CD4-positive, alpha-beta memory T cell (primary cell): ENCODE data around the gene CAB39L. TPM values are rescaled to one million over a fixed set of nuclear protein-coding genes. Genes with fewer than 3 reads are reported as not detected.

Experiments used
- CTCF ChIA-PET: fragments of 350-600 bp; sonication (Branson Sonifier 250); formaldehyde crosslinking; loops from one replicate; lab custom pipeline; 2021; ENCODE audit warnings: inconsistent platforms; ENCODE audit not compliant: partially characterized antibody; lab: Charles Lee
- POLR2A ChIA-PET: fragments of 350-600 bp; sonication (Branson Sonifier 250); formaldehyde crosslinking; loops from one replicate; lab custom pipeline; 2021; ENCODE audit not compliant: partially characterized antibody; lab: Charles Lee
- DNase-seq, 5 donors: peaks; one replicate each; pipeline versions ENCODE4 v3.0.0 to v3.0.0-alpha.2; 2020 to 2022; ENCODE audit warnings: mixed read lengths in 1 of 5
- H3K27ac ChIP-seq: one replicate; pipeline ENCODE4 v1.7.0; 2013; ENCODE audit warnings: low read depth, low read length
- H3K27me3 ChIP-seq: 2 replicates; pipeline ENCODE4 v1.7.0; 2013; ENCODE audit warnings: mild to moderate bottlenecking, low read length, moderate library complexity; ENCODE audit not compliant: insufficient read depth
- H3K36me3 ChIP-seq: 2 replicates; pipeline ENCODE4 v1.7.0; 2013; ENCODE audit warnings: mild to moderate bottlenecking, low read length, moderate library complexity; ENCODE audit not compliant: insufficient read depth
- H3K4me1 ChIP-seq: 2 replicates; pipeline ENCODE4 v1.7.0; 2013; ENCODE audit warnings: mild to moderate bottlenecking, low read length, moderate library complexity; ENCODE audit not compliant: insufficient read depth
- H3K4me3 ChIP-seq, 2 donors: one replicate each; pipeline ENCODE4 v1.7.0; 2013; ENCODE audit warnings: low read length in 2 of 2, mild to moderate bottlenecking in 1 of 2
- H3K9me3 ChIP-seq, 2 donors: one replicate each; pipeline ENCODE4 v1.7.0; 2013; ENCODE audit warnings: low read length in 2 of 2, control low read depth in 1 of 2; ENCODE audit not compliant: control insufficient read depth in 1 of 2
- H3K27ac Mint-ChIP-seq, 7 donors: one replicate each; pipeline ENCODE4 v1.8.0; 2020 to 2021; ENCODE audit warnings: mixed read lengths in 7 of 7, mild to moderate bottlenecking in 6 of 7, inconsistent platforms in 3 of 7, moderate library complexity in 3 of 7
- H3K27me3 Mint-ChIP-seq, 2 donors: one replicate each; pipeline ENCODE4 v1.8.0; 2020 to 2021; ENCODE audit warnings: mixed read lengths in 2 of 2
- H3K36me3 Mint-ChIP-seq, 2 donors: one replicate each; pipeline ENCODE4 v1.8.0; 2020 to 2021; ENCODE audit warnings: mixed read lengths in 2 of 2, inconsistent platforms in 1 of 2, mild to moderate bottlenecking in 1 of 2
- H3K4me1 Mint-ChIP-seq, 4 donors: one replicate each; pipeline ENCODE4 v1.8.0; 2020 to 2021; ENCODE audit warnings: mixed read lengths in 4 of 4, mild to moderate bottlenecking in 1 of 4
- H3K4me3 Mint-ChIP-seq, 8 donors: one replicate each; pipeline ENCODE4 v1.8.0; 2020 to 2021; ENCODE audit warnings: mixed read lengths in 8 of 8, mild to moderate bottlenecking in 7 of 8, moderate library complexity in 6 of 8, inconsistent platforms in 3 of 8
- H3K9me3 Mint-ChIP-seq, 8 donors: one replicate each; pipeline ENCODE4 v1.8.0; 2020 to 2021; ENCODE audit warnings: mixed read lengths in 8 of 8, mild to moderate bottlenecking in 5 of 8, inconsistent platforms in 3 of 8, moderate library complexity in 1 of 8
- intact Hi-C: fragments of 100-400 bp; cut with micrococcal nuclease; formaldehyde crosslinking; loops from one replicate; pipeline ENCODE4 v1.15.1; 2023
- polyA plus RNA-seq, 2 donors: library from polyadenylated mRNA; unstranded; fragments of 300-500 nt; fragmentation: Illumina TruSeq; gene quantifications; one replicate each; pipeline ENCODE4 v1.2.3, GENCODE V29; 2021
- total RNA-seq, 2 experiments: library from RNA; stranded (reverse); gene quantifications; one replicate each; pipeline ENCODE4 v1.2.3, GENCODE V29; 2021

CAB39L gene
- total and polyA plus RNA-seq, 4 experiments from 2014 or later, result 4.1 to 7.7 (median 6.1) TPM

DNA sequence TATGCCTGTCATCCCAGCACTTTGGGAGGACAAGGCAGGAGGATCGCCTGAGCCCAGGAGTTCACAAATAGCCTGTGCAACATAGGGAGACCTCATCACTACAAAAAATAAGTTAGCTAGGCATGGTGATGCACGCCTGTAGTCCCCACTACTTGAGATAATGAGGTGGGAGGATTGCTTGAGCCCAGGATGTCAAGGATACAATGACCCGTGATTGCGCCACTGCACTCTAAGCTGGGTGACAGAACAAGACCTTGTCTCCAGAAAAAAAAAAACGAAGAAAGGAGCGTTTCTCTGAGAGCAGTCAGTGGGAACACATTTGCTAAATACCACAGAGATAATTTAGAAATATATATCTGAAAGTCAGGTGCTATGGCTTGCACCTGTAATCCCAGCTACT lies 184.3 kb downstream of the CAB39L start:
- DNase-seq, result no peak
- intact Hi-C loops, result no loop called here
- peaks cover 15% of the 10 kb centered on the region for H3K4me1 ChIP-seq
- H3K27ac ChIP-seq, result no peak overlapping the region
- Mint-ChIP-seq H3K36me3 (peaks cover 46 to 65% of the 10 kb centered on the region in 2 donors), H3K27ac (peak overlapping the region in 3 of 7 donors; percentile 19 to 79 (median 62)), H3K9me3 (no peaks in the 10 kb centered on the region), H3K4me1 (peaks cover 10 to 31% (median 20%) of the 10 kb centered on the region in 4 donors), H3K4me3 (no peak overlapping the region), H3K27me3 (no peaks in the 10 kb centered on the region)
- CTCF ChIA-PET, result interaction anchor here (1.1 to 3.8 kb wide), 3 partner anchors 12 to 21 kb away, joined by 3 to 17 read pairs (median 5); partner anchors contain the start of gene CDADC1
- H3K36me3 ChIP-seq, result peaks cover 13% of the 10 kb centered on the region
- H3K4me3 ChIP-seq, result no peak overlapping the region
- no peaks in the 10 kb centered on the region for H3K27me3 ChIP-seq
- H3K9me3 ChIP-seq, result no peaks in the 10 kb centered on the region
- POLR2A ChIA-PET, result interaction anchor here (1.1 to 3.7 kb wide), 3 partner anchors 12 to 240 kb away, joined by 3 to 33 read pairs (median 4); partner anchors contain the start of genes CAB39L and CDADC1

Other genes starting within 250 kb of the CAB39L start
- not detected for gene MLNR, start 223.7 kb downstream of the CAB39L start, total RNA-seq
- not detected for gene MLNR, start 223.7 kb downstream of the CAB39L start, polyA plus RNA-seq
- gene CDADC1, start 196.1 kb downstream of the CAB39L start, total RNA-seq, result 10 to 100 TPM; 14.7 to 15.9 TPM
- gene CDADC1, start 196.1 kb downstream of the CAB39L start, polyA plus RNA-seq, result 10 to 100 TPM in 1 of 2 donors, 1 to 10 TPM in 1; 6.2 to 10.1 TPM
- 10 to 100 TPM; 27.6 to 28.2 TPM for gene SETDB2, start 210 bp upstream of the CAB39L start, total RNA-seq
- 10 to 100 TPM; 11.0 to 15.5 TPM for gene SETDB2, start 210 bp upstream of the CAB39L start, polyA plus RNA-seq
- 100 to 1,000 TPM; 138 to 139 TPM for gene PHF11, start 51.9 kb upstream of the CAB39L start, total RNA-seq
- 10 to 100 TPM; 90.4 to 97.3 TPM for gene PHF11, start 51.9 kb upstream of the CAB39L start, polyA plus RNA-seq
- gene RCBTB1, start 141.5 kb upstream of the CAB39L start, total RNA-seq, result 10 to 100 TPM; 20.7 to 21.3 TPM
- 10 to 100 TPM; 11.2 to 14.0 TPM for gene RCBTB1, start 141.5 kb upstream of the CAB39L start, polyA plus RNA-seq
- under 1 TPM; 0.50 to 0.55 TPM for gene ARL11, start 184.4 kb upstream of the CAB39L start, total RNA-seq
- gene ARL11, start 184.4 kb upstream of the CAB39L start, polyA plus RNA-seq, result under 1 TPM; 0.15 to 0.32 TPM
- 10 to 100 TPM; 15.1 to 15.3 TPM for gene EBPL, start 247.4 kb upstream of the CAB39L start, total RNA-seq
- 10 to 100 TPM; 53.6 to 61.6 TPM for gene EBPL, start 247.4 kb upstream of the CAB39L start, polyA plus RNA-seq